22Rv1 (cell line): Measurements from ENCODE around the gene NIPSNAP3A.

ENCODE experiments used
- ZFX ChIP-seq: fragments of 450-650 bp; IDR thresholded peaks from 2 replicates; pipeline ENCODE4 v1.6.1; 2017; ENCODE audit warnings: antibody characterized with exemption, borderline replicate concordance
- TF ChIP-seq, protein P1 (sequence below): fragments of 450-650 bp; IDR thresholded peaks from 2 replicates; pipeline ENCODE4 v1.5.1; 2017; ENCODE audit warnings: mild to moderate bottlenecking

- TF ChIP-seq, protein P1, sequence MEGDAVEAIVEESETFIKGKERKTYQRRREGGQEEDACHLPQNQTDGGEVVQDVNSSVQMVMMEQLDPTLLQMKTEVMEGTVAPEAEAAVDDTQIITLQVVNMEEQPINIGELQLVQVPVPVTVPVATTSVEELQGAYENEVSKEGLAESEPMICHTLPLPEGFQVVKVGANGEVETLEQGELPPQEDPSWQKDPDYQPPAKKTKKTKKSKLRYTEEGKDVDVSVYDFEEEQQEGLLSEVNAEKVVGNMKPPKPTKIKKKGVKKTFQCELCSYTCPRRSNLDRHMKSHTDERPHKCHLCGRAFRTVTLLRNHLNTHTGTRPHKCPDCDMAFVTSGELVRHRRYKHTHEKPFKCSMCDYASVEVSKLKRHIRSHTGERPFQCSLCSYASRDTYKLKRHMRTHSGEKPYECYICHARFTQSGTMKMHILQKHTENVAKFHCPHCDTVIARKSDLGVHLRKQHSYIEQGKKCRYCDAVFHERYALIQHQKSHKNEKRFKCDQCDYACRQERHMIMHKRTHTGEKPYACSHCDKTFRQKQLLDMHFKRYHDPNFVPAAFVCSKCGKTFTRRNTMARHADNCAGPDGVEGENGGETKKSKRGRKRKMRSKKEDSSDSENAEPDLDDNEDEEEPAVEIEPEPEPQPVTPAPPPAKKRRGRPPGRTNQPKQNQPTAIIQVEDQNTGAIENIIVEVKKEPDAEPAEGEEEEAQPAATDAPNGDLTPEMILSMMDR = no peak
- no peak for TF ChIP-seq ZFX
Measured at GRCh38 chr9:104775976-104776375, 28.5 kb downstream of the NIPSNAP3A start.
